Colonic mucosa (tissue), 4 donors: ENCODE results near the gene DNAH17. TPM values are rescaled to one million over a fixed set of nuclear protein-coding genes. Genes with fewer than 3 reads are reported as not detected.

Experiments
- DNase-seq: peaks from one replicate; pipeline ENCODE4 v3.0.0-alpha.2; 2020
- H3K27ac ChIP-seq: fragments of 200-600 bp; one replicate; pipeline ENCODE4 v1.8.0; 2021
- H3K27me3 ChIP-seq: fragments of 200-600 bp; one replicate; pipeline ENCODE4 v1.8.0; 2021
- H3K36me3 ChIP-seq: fragments of 200-600 bp; one replicate; pipeline ENCODE4 v1.8.0; 2021
- H3K4me1 ChIP-seq: fragments of 200-600 bp; one replicate; pipeline ENCODE4 v1.8.0; 2021; ENCODE audit warnings: mild to moderate bottlenecking
- H3K4me3 ChIP-seq: fragments of 200-600 bp; one replicate; pipeline ENCODE4 v1.8.0; 2021
- H3K9ac ChIP-seq, 2 donors: one replicate each; pipeline ENCODE4 v1.7.0; 2013; ENCODE audit warnings: control low read depth in 2 of 2, low read depth in 2 of 2, low read length in 2 of 2
- H3K9me3 ChIP-seq: fragments of 200-600 bp; one replicate; pipeline ENCODE4 v1.8.0; 2021
- intact Hi-C: fragments of 100-400 bp; cut with DNase I; formaldehyde crosslinking; loops from one replicate; pipeline ENCODE4 v1.14.1; 2022
- total RNA-seq, 2 donors: library from RNA; stranded (reverse); fragmentation: NEBNext Ultra II Directional in 1 of 2; extraction: Animal tissue kit (Norgen Biotek cat#: 25700) in 1 of 2; gene quantifications; one replicate each; pipeline ENCODE4 v1.2.1, GENCODE V29; 2021
- TF ChIP-seq, protein P1 (sequence below): fragments of 200-600 bp; IDR thresholded peaks from one replicate; pipeline ENCODE4 v1.8.0; 2022; ENCODE audit warnings: antibody characterized with exemption, mild to moderate bottlenecking
- donor health status: healthy.
- donor health status: DM: no; HTN: no; CAD: no.
- donor health status: DM: no; HTN: no; CAD: no.

Gene DNAH17
- total RNA-seq, 2 donors from 2014 or later, result 0.05 to 0.19 TPM

- H3K4me3 ChIP-seq, result no peak overlapping the region
- no peaks in the 10 kb centered on the region for H3K9me3 ChIP-seq
- DNase-seq, result no peak
- no peaks in the 10 kb centered on the region for H3K4me1 ChIP-seq
- no peaks in the 10 kb centered on the region for H3K36me3 ChIP-seq
- H3K27ac ChIP-seq, result no peak overlapping the region
- H3K9ac ChIP-seq, result no peak overlapping the region
- intact Hi-C loops, result no loop called here
- no peaks in the 10 kb centered on the region for H3K27me3 ChIP-seq
- TF ChIP-seq, protein P1, sequence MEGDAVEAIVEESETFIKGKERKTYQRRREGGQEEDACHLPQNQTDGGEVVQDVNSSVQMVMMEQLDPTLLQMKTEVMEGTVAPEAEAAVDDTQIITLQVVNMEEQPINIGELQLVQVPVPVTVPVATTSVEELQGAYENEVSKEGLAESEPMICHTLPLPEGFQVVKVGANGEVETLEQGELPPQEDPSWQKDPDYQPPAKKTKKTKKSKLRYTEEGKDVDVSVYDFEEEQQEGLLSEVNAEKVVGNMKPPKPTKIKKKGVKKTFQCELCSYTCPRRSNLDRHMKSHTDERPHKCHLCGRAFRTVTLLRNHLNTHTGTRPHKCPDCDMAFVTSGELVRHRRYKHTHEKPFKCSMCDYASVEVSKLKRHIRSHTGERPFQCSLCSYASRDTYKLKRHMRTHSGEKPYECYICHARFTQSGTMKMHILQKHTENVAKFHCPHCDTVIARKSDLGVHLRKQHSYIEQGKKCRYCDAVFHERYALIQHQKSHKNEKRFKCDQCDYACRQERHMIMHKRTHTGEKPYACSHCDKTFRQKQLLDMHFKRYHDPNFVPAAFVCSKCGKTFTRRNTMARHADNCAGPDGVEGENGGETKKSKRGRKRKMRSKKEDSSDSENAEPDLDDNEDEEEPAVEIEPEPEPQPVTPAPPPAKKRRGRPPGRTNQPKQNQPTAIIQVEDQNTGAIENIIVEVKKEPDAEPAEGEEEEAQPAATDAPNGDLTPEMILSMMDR, result no peak
These were observed 139.6 kb downstream of the DNAH17 start for GRCh38 chr17:78437508-78438169.

DNA sequence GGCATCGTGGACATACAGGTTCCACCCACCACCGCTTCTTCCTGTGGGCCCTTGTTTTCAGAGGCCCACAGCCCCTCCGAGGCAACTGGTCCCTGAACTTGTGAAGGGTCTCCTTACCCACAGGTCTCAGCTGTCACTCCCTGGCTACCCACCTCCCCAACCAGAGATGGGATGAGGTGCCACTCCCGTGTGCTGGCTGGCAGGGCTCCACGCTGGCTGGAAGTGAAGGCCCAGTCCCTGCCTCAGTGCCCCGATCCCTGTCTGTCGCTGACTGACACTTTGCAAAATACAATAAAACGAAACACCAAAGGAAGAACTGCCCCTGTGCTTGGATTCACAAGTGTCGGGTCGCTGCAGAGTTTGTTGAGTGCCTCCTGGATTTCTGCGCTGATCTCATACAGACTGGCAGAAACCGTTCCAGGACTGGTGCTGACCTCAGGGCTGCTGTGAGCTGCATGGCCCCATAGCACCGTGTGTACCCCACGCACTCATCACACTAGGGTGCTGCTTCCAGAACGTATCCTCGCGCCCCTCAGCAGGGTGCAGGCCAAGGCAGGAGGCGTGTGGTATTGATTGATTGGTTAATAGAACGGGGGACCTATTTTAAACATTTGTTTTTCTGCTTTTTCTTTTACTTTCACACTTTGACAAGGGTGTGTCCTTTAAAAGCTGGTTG lies 141.7 kb downstream of the DNAH17 start:
- H3K4me3 ChIP-seq, result no peak overlapping the region
- DNase-seq, result no peak
- TF ChIP-seq, protein P1, result no peak
- intact Hi-C loops, result no loop called here
- no peaks in the 10 kb centered on the region for H3K27me3 ChIP-seq
- H3K9ac ChIP-seq, result no peak overlapping the region
- no peaks in the 10 kb centered on the region for H3K36me3 ChIP-seq
- H3K9me3 ChIP-seq, result no peaks in the 10 kb centered on the region
- no peak overlapping the region for H3K27ac ChIP-seq
- no peaks in the 10 kb centered on the region for H3K4me1 ChIP-seq

- intact Hi-C loops, result no loop called here
These were observed 142.5 kb downstream of the DNAH17 start for GRCh38 chr17:78434455-78435329.

DNA sequence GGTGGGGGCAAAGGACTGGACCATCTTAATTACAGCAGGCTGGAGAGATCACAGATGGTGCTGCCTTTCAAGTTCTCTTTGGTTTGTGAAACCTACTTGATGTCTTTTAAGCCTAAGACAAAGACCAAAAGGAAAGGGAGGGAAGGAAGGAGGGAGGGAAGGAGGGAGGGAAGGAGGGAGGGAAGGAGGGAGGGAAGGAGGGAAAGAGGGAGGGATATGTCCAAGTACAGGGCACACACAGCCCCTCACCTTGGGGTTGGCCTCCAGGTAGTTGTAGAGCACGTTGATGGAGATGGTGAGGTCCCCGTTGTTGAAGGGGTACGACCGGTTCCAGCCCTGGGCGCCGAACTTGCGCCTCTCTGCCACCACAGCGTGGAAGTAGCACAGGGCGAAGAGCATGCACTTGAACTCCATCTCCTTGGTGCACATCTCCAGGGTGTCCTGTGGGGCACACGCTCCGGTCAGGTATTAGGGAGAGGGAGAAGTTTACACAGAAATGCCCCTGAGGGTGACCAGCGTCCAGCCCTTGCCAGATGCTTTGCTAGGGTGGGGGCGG lies 143.3 kb downstream of the DNAH17 start:
- no peaks in the 10 kb centered on the region for H3K9me3 ChIP-seq
- no peaks in the 10 kb centered on the region for H3K4me1 ChIP-seq
- no peaks in the 10 kb centered on the region for H3K36me3 ChIP-seq
- no peaks in the 10 kb centered on the region for H3K27me3 ChIP-seq
- no peak overlapping the region for H3K27ac ChIP-seq
- intact Hi-C loops, result no loop called here
- no peak overlapping the region for H3K4me3 ChIP-seq
- no peak for DNase-seq
- TF ChIP-seq, protein P1, result no peak
- no peak overlapping the region for H3K9ac ChIP-seq

More at GRCh38 chr17:78434455-78435329, 142.5 kb downstream of the DNAH17 start:
- Histone ChIP-seq H3K9ac (no peak overlapping the region), H3K36me3 (no peaks in the 10 kb centered on the region), H3K9me3 (no peaks in the 10 kb centered on the region), H3K4me3 (no peak overlapping the region), H3K27ac (no peak overlapping the region), H3K27me3 (no peaks in the 10 kb centered on the region), H3K4me1 (no peaks in the 10 kb centered on the region)
- TF ChIP-seq, protein P1, result no peak
- no peak for DNase-seq

- intact Hi-C loops, result no loop called here
- no peak overlapping the region for H3K4me3 ChIP-seq
- H3K9me3 ChIP-seq, result no peaks in the 10 kb centered on the region
- no peaks in the 10 kb centered on the region for H3K4me1 ChIP-seq
- TF ChIP-seq, protein P1, result no peak
- no peak overlapping the region for H3K9ac ChIP-seq
- no peak overlapping the region for H3K27ac ChIP-seq
- H3K36me3 ChIP-seq, result no peaks in the 10 kb centered on the region
- no peaks in the 10 kb centered on the region for H3K27me3 ChIP-seq
- DNase-seq, result no peak
These were observed 144.0 kb downstream of the DNAH17 start for GRCh38 chr17:78433013-78433727.
